Activated T-cell treated with anti-CD3 and anti-CD28 coated beads, Interleukin-2, amount 50 U/mL, for 72 hours (primary cell): Measurements from ENCODE around the gene DEPDC5. TPM values are rescaled to one million over a fixed set of nuclear protein-coding genes. Genes with fewer than 3 reads are reported as not detected.

Source experiments
- ATAC-seq, 2 donors: fragments of 150-1000 bp; cut with Tn5 transposase; replicated peaks in 1 of 2; 2 replicates each; pipeline ENCODE4 v1.10.0; 2021; ENCODE audit warnings: moderate library complexity in 2 of 2, mild to moderate bottlenecking in 1 of 2
- DNase-seq, 2 donors: peaks; one replicate each; pipeline ENCODE4 v3.0.0; 2021 to 2022; ENCODE audit warnings: mixed read lengths in 1 of 2
- H3K27ac Mint-ChIP-seq: one replicate; pipeline ENCODE4 v1.8.0; 2022; ENCODE audit warnings: mild to moderate bottlenecking, moderate library complexity, mixed read lengths
- H3K27me3 Mint-ChIP-seq: one replicate; pipeline ENCODE4 v1.8.0; 2022; ENCODE audit warnings: low read depth, mixed read lengths
- H3K36me3 Mint-ChIP-seq, 2 donors: one replicate each; pipeline ENCODE4 v1.8.0; 2022; ENCODE audit warnings: mixed read lengths in 2 of 2, mild to moderate bottlenecking in 1 of 2; ENCODE audit not compliant: insufficient read depth in 2 of 2
- H3K4me1 Mint-ChIP-seq: one replicate; pipeline ENCODE4 v1.8.0; 2022; ENCODE audit warnings: low read depth, mixed read lengths
- H3K4me3 Mint-ChIP-seq, 2 donors: one replicate each; pipeline ENCODE4 v1.8.0; 2022; ENCODE audit warnings: mild to moderate bottlenecking in 2 of 2, mixed read lengths in 2 of 2, moderate library complexity in 2 of 2
- H3K9me3 Mint-ChIP-seq, 2 donors: one replicate each; pipeline ENCODE4 v1.8.0; 2022; ENCODE audit warnings: mixed read lengths in 2 of 2
- total RNA-seq, 2 donors: library from RNA; stranded (reverse); gene quantifications; one replicate each; pipeline ENCODE4 v1.2.3, GENCODE V29; 2022

Gene DEPDC5
- total RNA-seq, 2 donors from 2014 or later, result 34.1 to 38.1 TPM

GRCh38 chr22:31826443-31826842, 72.6 kb downstream of the DEPDC5 start:
- no peak overlapping the region for H3K4me3 Mint-ChIP-seq
- H3K36me3 Mint-ChIP-seq, result peaks cover 9 to 31% of the 10 kb centered on the region in 2 donors
- H3K9me3 Mint-ChIP-seq, result no peaks in the 10 kb centered on the region
- no peak overlapping the region for H3K27ac Mint-ChIP-seq
- no peak for ATAC-seq
- H3K4me1 Mint-ChIP-seq, result peaks cover 33% of the 10 kb centered on the region
- no peaks in the 10 kb centered on the region for H3K27me3 Mint-ChIP-seq
- no peak for DNase-seq

GRCh38 chr22:31828739-31829138, 74.9 kb downstream of the DEPDC5 start:
- Mint-ChIP-seq H3K9me3 (no peaks in the 10 kb centered on the region), H3K36me3 (peaks cover 12 to 23% of the 10 kb centered on the region in 2 donors), H3K27ac (no peak overlapping the region), H3K4me1 (peaks cover 33% of the 10 kb centered on the region), H3K4me3 (no peak overlapping the region), H3K27me3 (no peaks in the 10 kb centered on the region)
- DNase-seq (no peak), ATAC-seq (no peak)

- peak overlapping the region; percentile 62 for H3K27ac Mint-ChIP-seq
- DNase-seq, result peak; percentile 74 to 79
- peak overlapping the region; percentile 67 to 72 for H3K4me3 Mint-ChIP-seq
- no peaks in the 10 kb centered on the region for H3K9me3 Mint-ChIP-seq
- H3K36me3 Mint-ChIP-seq, result peaks cover 12 to 23% of the 10 kb centered on the region in 2 donors
- peaks cover 33% of the 10 kb centered on the region for H3K4me1 Mint-ChIP-seq
- ATAC-seq, result peak; percentile 99
- H3K27me3 Mint-ChIP-seq, result no peaks in the 10 kb centered on the region
Observed at GRCh38 chr22:31829505-31829904, 75.7 kb downstream of the DEPDC5 start.

GRCh38 chr22:31830721-31831070, 76.9 kb downstream of the DEPDC5 start:
- peak overlapping the region; percentile 86 for H3K27ac Mint-ChIP-seq
- no peak for ATAC-seq

DNA sequence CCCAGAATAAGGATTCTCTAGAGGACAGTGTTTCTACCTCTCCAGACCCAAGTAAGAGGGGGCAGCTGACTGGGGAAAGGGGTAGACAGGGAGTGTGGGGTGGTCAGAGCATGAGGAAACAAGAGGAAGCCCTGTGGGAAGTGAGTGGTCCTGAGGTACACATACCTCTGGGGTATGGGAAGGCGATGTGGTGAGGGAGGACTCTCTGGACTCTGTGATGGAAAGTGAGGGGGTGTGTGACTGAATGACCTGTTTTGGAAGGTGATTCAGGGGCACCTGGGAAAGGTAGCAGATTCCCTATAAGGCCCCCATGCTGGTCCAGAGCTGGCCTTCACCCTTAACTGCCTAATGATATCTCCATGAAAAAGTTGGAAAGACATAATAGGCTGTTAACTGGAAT, 80.1 kb downstream of the DEPDC5 start:
- Mint-ChIP-seq H3K9me3 (no peaks in the 10 kb centered on the region), H3K27me3 (no peaks in the 10 kb centered on the region), H3K4me1 (peaks cover 23% of the 10 kb centered on the region), H3K4me3 (no peak overlapping the region), H3K36me3 (peaks cover 4 to 17% of the 10 kb centered on the region in 2 donors), H3K27ac (no peak overlapping the region)
- ATAC-seq (no peak), DNase-seq (no peak)

More at GRCh38 chr22:31830721-31831070, 76.9 kb downstream of the DEPDC5 start:
- peaks cover 28% of the 10 kb centered on the region for H3K4me1 Mint-ChIP-seq
- peak in 1 of 2 donors; percentile 3 for DNase-seq
- H3K9me3 Mint-ChIP-seq, result no peaks in the 10 kb centered on the region
- no peaks in the 10 kb centered on the region for H3K27me3 Mint-ChIP-seq
- H3K36me3 Mint-ChIP-seq, result peaks cover 12 to 21% of the 10 kb centered on the region in 2 donors
- peak overlapping the region in 1 of 2 donors; percentile 67 for H3K4me3 Mint-ChIP-seq

- peaks cover 2% of the 10 kb centered on the region for H3K4me1 Mint-ChIP-seq
- H3K27ac Mint-ChIP-seq, result no peak overlapping the region
- no peak overlapping the region for H3K4me3 Mint-ChIP-seq
- DNase-seq, result no peak
- H3K36me3 Mint-ChIP-seq, result peaks cover 3 to 17% of the 10 kb centered on the region in 2 donors
- H3K27me3 Mint-ChIP-seq, result no peaks in the 10 kb centered on the region
- H3K9me3 Mint-ChIP-seq, result no peaks in the 10 kb centered on the region
- ATAC-seq, result no peak
Observed at GRCh38 chr22:31836010-31836409, 82.2 kb downstream of the DEPDC5 start.

DNA sequence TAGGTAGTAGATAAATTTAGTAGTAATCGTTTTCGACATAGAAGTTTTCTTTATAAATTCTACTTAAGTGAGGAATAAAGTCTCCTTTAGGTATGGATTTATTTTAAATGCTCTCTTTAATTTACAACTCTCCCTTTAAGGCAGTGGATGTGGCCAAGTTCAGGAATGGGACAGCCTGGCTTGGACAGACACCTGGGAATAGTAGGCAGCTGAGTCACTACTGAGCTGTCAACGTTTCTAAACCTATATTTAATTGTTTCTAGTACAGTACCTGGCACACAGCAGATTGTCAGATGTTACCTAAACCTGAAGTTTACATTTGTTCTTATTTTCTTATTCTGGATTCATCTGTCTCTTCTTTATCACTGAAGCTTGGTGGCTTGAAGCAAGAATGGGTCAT, 85.1 kb downstream of the DEPDC5 start:
- H3K9me3 Mint-ChIP-seq, result no peaks in the 10 kb centered on the region
- DNase-seq, result no peak
- H3K36me3 Mint-ChIP-seq, result peaks cover 3 to 16% of the 10 kb centered on the region in 2 donors
- no peak overlapping the region for H3K27ac Mint-ChIP-seq
- ATAC-seq, result no peak
- H3K4me3 Mint-ChIP-seq, result no peak overlapping the region
- H3K4me1 Mint-ChIP-seq, result no peaks in the 10 kb centered on the region
- no peaks in the 10 kb centered on the region for H3K27me3 Mint-ChIP-seq

GRCh38 chr22:31839986-31840385, 86.2 kb downstream of the DEPDC5 start:
- H3K27me3 Mint-ChIP-seq, result no peaks in the 10 kb centered on the region
- H3K27ac Mint-ChIP-seq, result no peak overlapping the region
- DNase-seq (no peak), ATAC-seq (no peak)
- no peaks in the 10 kb centered on the region for H3K9me3 Mint-ChIP-seq
- peaks cover 3 to 20% of the 10 kb centered on the region in 2 donors for H3K36me3 Mint-ChIP-seq
- no peak overlapping the region for H3K4me3 Mint-ChIP-seq
- H3K4me1 Mint-ChIP-seq, result no peaks in the 10 kb centered on the region

DNA sequence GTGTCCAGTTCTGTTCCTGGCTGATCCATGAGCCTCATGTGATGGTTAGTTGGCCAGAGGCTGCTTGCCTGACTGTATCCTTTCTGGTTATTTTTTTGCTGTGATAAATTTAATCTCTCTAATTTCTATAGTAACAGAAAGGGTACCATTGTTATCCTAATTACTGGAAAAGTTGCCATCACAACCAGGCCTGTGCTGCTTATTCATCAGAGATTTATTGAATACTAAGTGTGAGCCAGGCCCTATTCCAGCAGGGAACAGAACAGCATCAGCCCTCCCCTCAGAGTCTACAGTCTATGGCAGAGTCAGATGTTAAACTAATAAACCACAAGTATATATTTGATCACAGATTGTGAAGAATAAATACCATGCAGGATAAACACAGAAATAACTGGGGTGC, 86.8 kb downstream of the DEPDC5 start:
- H3K27me3 Mint-ChIP-seq, result no peaks in the 10 kb centered on the region
- DNase-seq (no peak), ATAC-seq (no peak)
- H3K9me3 Mint-ChIP-seq, result no peaks in the 10 kb centered on the region
- H3K27ac Mint-ChIP-seq, result no peak overlapping the region
- H3K36me3 Mint-ChIP-seq, result peaks cover 3 to 20% of the 10 kb centered on the region in 2 donors
- no peaks in the 10 kb centered on the region for H3K4me1 Mint-ChIP-seq
- H3K4me3 Mint-ChIP-seq, result no peak overlapping the region

DNA sequence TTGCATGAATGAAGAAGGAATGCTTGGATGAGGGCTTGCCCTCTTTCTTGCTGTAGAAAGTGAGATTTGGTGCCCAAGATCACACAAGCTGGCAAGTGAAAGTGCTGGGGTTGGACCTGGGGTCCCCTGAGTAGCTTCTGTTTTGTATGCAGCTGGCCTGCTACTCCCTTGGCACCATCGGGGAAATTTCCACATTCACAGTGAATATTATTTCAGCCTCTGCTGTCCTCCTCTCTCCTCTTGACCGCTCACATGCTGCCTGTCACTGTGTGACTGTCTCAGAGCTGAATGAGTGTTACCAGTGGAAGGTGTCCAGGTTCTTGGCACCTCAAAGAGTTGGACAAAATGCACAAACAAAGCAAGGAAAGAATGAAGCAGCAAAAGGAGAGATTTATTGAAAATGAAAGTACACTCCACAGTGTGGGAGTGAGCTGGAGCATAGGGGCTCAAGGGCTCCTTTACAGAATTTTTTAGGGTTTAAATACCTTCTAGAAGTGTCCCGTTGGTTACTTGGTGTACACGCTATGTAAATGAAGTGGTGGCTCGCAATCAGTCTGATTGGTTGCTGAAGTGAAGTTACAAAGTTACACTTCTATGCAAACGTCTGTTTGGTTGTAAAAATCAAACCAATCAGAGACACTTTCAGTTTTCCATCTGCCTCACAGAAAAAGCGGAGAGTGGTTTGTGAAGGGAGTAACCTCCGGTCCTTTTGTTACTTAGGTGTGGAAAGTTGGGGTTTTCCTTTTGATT, 87.4 kb downstream of the DEPDC5 start:
- Mint-ChIP-seq H3K36me3 (peaks cover 4 to 21% of the 10 kb centered on the region in 2 donors), H3K4me1 (peaks cover 6% of the 10 kb centered on the region), H3K27me3 (no peaks in the 10 kb centered on the region)

GRCh38 chr22:31843526-31843925, 89.7 kb downstream of the DEPDC5 start:
- H3K9me3 Mint-ChIP-seq, result no peaks in the 10 kb centered on the region

More for the DNA sequence above, 87.4 kb downstream of the DEPDC5 start:
- Mint-ChIP-seq H3K9me3 (no peaks in the 10 kb centered on the region), H3K4me3 (no peak overlapping the region), H3K27ac (no peak overlapping the region)
- DNase-seq (no peak), ATAC-seq (no peak)

DNA sequence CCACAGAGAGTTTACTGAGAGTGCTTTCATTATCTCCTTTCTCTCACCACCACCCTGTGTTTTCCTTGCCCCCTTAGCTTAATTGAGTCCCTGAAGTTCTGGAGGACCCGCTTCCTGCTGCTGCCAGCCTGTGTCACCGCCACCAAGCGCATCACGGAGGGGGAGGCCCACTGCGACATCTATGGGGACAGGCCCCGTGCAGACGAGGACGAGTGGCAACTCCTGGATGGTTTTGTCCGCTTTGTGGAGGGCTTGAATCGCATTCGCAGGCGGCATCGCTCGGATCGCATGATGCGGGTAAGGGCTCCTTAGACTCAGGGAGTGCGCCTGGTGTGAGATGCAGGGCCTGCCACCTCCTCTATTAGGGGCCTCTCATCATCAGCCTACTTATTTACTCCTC, 91.1 kb downstream of the DEPDC5 start:
- no peak overlapping the region for H3K27ac Mint-ChIP-seq
- H3K9me3 Mint-ChIP-seq, result no peaks in the 10 kb centered on the region
- peaks cover 8% of the 10 kb centered on the region for H3K4me1 Mint-ChIP-seq
- no peak for ATAC-seq
- no peak for DNase-seq
- peaks cover 10 to 27% of the 10 kb centered on the region in 2 donors for H3K36me3 Mint-ChIP-seq
- no peaks in the 10 kb centered on the region for H3K27me3 Mint-ChIP-seq
- H3K4me3 Mint-ChIP-seq, result no peak overlapping the region

More at GRCh38 chr22:31843526-31843925, 89.7 kb downstream of the DEPDC5 start:
- Mint-ChIP-seq H3K27ac (no peak overlapping the region), H3K4me3 (no peak overlapping the region), H3K4me1 (peaks cover 8% of the 10 kb centered on the region), H3K27me3 (no peaks in the 10 kb centered on the region), H3K36me3 (peaks cover 8 to 26% of the 10 kb centered on the region in 2 donors)
- ATAC-seq (no peak), DNase-seq (no peak)

DNA sequence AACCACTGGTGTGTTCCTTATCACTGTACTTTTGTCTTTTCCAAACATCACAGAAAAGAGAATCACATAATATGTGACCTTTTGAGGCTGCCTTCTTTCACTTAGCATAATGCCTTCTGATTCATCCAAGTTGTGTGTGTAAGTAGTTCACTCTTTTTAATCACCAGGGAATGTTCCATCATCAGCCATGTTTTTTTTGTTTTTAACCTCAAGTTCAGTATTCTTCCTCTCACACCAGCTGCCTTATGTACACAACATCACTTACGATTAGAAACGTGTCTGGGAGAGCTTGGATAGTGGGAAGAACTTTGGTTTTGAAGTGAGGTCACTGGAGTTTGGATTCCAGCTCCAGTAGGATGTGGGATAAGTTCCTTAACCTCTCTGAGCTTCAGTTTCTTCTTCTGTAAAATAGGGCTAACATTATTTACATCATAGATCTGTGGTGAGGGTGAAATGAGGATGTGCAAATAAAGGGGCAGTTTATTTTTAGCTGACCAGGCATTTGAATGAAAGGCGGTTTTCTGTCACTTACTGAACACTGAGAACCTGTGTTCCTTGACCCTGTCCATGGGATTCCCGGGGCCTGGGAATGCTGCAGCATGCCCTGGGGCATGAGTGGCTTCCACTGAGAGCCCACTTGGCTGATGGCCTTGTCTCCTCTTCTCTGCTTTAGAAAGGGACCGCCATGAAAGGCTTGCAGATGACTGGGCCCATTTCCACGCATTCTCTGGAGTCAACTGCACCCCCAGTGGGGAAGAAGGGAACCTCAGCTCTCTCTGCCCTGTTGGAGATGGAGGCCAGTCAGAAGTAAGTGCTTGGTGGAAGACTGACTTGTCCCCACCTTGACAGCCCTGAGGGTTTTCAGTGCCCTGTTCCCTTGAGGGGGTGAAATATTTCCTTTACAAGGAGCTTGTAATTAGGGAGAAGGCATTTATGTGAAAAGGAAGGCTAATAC, 92.6 kb downstream of the DEPDC5 start:
- Mint-ChIP-seq H3K27ac (no peak overlapping the region), H3K36me3 (peaks cover 10 to 25% of the 10 kb centered on the region in 2 donors), H3K4me1 (peaks cover 8% of the 10 kb centered on the region), H3K9me3 (no peaks in the 10 kb centered on the region), H3K27me3 (no peaks in the 10 kb centered on the region), H3K4me3 (no peak overlapping the region)
- ATAC-seq (peak in 1 of 2 donors; percentile 63), DNase-seq (peak in 1 of 2 donors; percentile 15)
